T-helper 17 cell (primary cell): ENCODE measurements around the gene NUDT19. TPM values are rescaled to one million over a fixed set of nuclear protein-coding genes. Genes with fewer than 3 reads are reported as not detected.
"Not testable (repeated sequence)": the region's sequence is repeated elsewhere in the genome, so short reads cannot be mapped to it uniquely, and the experiment has no call there.

Experiments
- ATAC-seq: fragments of 150-1000 bp; cut with Tn5 transposase; 2 replicates; pipeline ENCODE4 v1.10.0; 2021; ENCODE audit warnings: mild to moderate bottlenecking, moderate library complexity
- DNase-seq, 3 donors: peaks; one replicate each; pipeline versions ENCODE4 v3.0.0 to v3.0.0-alpha.2; 2020 to 2021
- H3K9me3 ChIP-seq: one replicate; pipeline ENCODE4 v1.7.0; 2013; ENCODE audit warnings: low read length, mild to moderate bottlenecking; ENCODE audit not compliant: control insufficient read depth, poor library complexity, severe bottlenecking
- H3K27ac Mint-ChIP-seq: one replicate; pipeline ENCODE4 v1.8.0; 2022; ENCODE audit warnings: mild to moderate bottlenecking, moderate library complexity, mixed read lengths
- H3K27me3 Mint-ChIP-seq: one replicate; pipeline ENCODE4 v1.8.0; 2022; ENCODE audit warnings: mixed read lengths
- H3K36me3 Mint-ChIP-seq: one replicate; pipeline ENCODE4 v1.8.0; 2022; ENCODE audit warnings: low read depth, mixed read lengths
- H3K4me1 Mint-ChIP-seq: one replicate; pipeline ENCODE4 v1.8.0; 2022; ENCODE audit warnings: mild to moderate bottlenecking, mixed read lengths
- H3K4me3 Mint-ChIP-seq: one replicate; pipeline ENCODE4 v1.8.0; 2022; ENCODE audit warnings: mild to moderate bottlenecking, moderate library complexity, mixed read lengths
- total RNA-seq, 4 donors: library from RNA in 2 of 4; stranded (reverse) in 2 of 4; gene quantifications; one replicate each; pipeline ENCODE4 v1.2.3 and lab custom pipeline; 2022 to 2026

The NUDT19 gene
- total RNA-seq, 2 donors from 2014 or later = 10.2 to 10.5 TPM

GRCh38 chr19:32744555-32745325 is 53.1 kb downstream of the NUDT19 start:
- no peak for DNase-seq
- Mint-ChIP-seq H3K4me3 (no peak overlapping the region), H3K36me3 (no peaks in the 10 kb centered on the region), H3K27ac (no peak overlapping the region), H3K27me3 (no peaks in the 10 kb centered on the region), H3K4me1 (no peaks in the 10 kb centered on the region)
- no peak for ATAC-seq
- H3K9me3 ChIP-seq = no peaks in the 10 kb centered on the region

GRCh38 chr19:32745594-32746251 is 54.1 kb downstream of the NUDT19 start:
- ATAC-seq (peak; percentile 43), DNase-seq (peak in 2 of 3 donors; percentile 7 to 18)
- H3K27ac Mint-ChIP-seq, H3K36me3 Mint-ChIP-seq, H3K9me3 ChIP-seq, H3K27me3 Mint-ChIP-seq, H3K4me3 Mint-ChIP-seq, H3K4me1 Mint-ChIP-seq: not testable (repeated sequence)

GRCh38 chr19:32746631-32747196 is 55.1 kb downstream of the NUDT19 start:
- H3K36me3 Mint-ChIP-seq, H3K27ac Mint-ChIP-seq, H3K27me3 Mint-ChIP-seq, H3K4me3 Mint-ChIP-seq, H3K9me3 ChIP-seq, H3K4me1 Mint-ChIP-seq: not testable (repeated sequence)
- ATAC-seq = peak; percentile 85
- peak in 2 of 3 donors; percentile 9 to 33 for DNase-seq

- no peaks in the 10 kb centered on the region for H3K9me3 ChIP-seq
- no peak overlapping the region for H3K27ac Mint-ChIP-seq
- no peaks in the 10 kb centered on the region for H3K36me3 Mint-ChIP-seq
- H3K4me3 Mint-ChIP-seq = no peak overlapping the region
- no peaks in the 10 kb centered on the region for H3K4me1 Mint-ChIP-seq
- DNase-seq (no peak), ATAC-seq (no peak)
- no peaks in the 10 kb centered on the region for H3K27me3 Mint-ChIP-seq
Measured at GRCh38 chr19:32748497-32748896, 56.9 kb downstream of the NUDT19 start.

GRCh38 chr19:32748948-32749347 is 57.3 kb downstream of the NUDT19 start:
- H3K27ac Mint-ChIP-seq = no peak overlapping the region
- H3K4me3 Mint-ChIP-seq = no peak overlapping the region
- no peaks in the 10 kb centered on the region for H3K9me3 ChIP-seq
- H3K4me1 Mint-ChIP-seq = no peaks in the 10 kb centered on the region
- ATAC-seq = no peak
- no peaks in the 10 kb centered on the region for H3K36me3 Mint-ChIP-seq
- no peaks in the 10 kb centered on the region for H3K27me3 Mint-ChIP-seq
- DNase-seq = no peak

GRCh38 chr19:32749361-32749760 is 57.7 kb downstream of the NUDT19 start:
- Mint-ChIP-seq H3K36me3 (no peaks in the 10 kb centered on the region), H3K27me3 (no peaks in the 10 kb centered on the region), H3K27ac (no peak overlapping the region), H3K4me1 (no peaks in the 10 kb centered on the region), H3K4me3 (no peak overlapping the region)
- ATAC-seq = no peak
- no peaks in the 10 kb centered on the region for H3K9me3 ChIP-seq
- no peak for DNase-seq

GRCh38 chr19:32750441-32751055 is 58.9 kb downstream of the NUDT19 start:
- no peaks in the 10 kb centered on the region for H3K9me3 ChIP-seq
- Mint-ChIP-seq H3K4me1 (no peaks in the 10 kb centered on the region), H3K4me3 (no peak overlapping the region), H3K36me3 (peaks cover 3% of the 10 kb centered on the region), H3K27me3 (peaks cover 6% of the 10 kb centered on the region), H3K27ac (no peak overlapping the region)
- DNase-seq (no peak), ATAC-seq (no peak)

GRCh38 chr19:32751066-32751465 is 59.4 kb downstream of the NUDT19 start:
- H3K27me3 Mint-ChIP-seq = peaks cover 7% of the 10 kb centered on the region
- no peaks in the 10 kb centered on the region for H3K9me3 ChIP-seq
- DNase-seq (no peak), ATAC-seq (no peak)
- H3K4me1 Mint-ChIP-seq = no peaks in the 10 kb centered on the region
- no peak overlapping the region for H3K4me3 Mint-ChIP-seq
- peaks cover 3% of the 10 kb centered on the region for H3K36me3 Mint-ChIP-seq
- no peak overlapping the region for H3K27ac Mint-ChIP-seq

GRCh38 chr19:32757189-32757588 is 65.6 kb downstream of the NUDT19 start:
- H3K36me3 Mint-ChIP-seq = peaks cover 3% of the 10 kb centered on the region
- H3K4me1 Mint-ChIP-seq = no peaks in the 10 kb centered on the region
- no peak overlapping the region for H3K4me3 Mint-ChIP-seq
- peaks cover 14% of the 10 kb centered on the region for H3K27me3 Mint-ChIP-seq
- ATAC-seq (no peak), DNase-seq (no peak)
- H3K9me3 ChIP-seq = no peaks in the 10 kb centered on the region
- H3K27ac Mint-ChIP-seq = no peak overlapping the region

Other genes with a start within 250 kb of the NUDT19 start
- gene PDCD5, start 110.6 kb upstream of the NUDT19 start, total RNA-seq = 10 to 100 TPM; 28.4 to 34.5 TPM
- 10 to 100 TPM; 33.9 to 35.8 TPM for gene ANKRD27, start 16.6 kb upstream of the NUDT19 start, total RNA-seq
- under 1 TPM; 0.10 to 0.52 TPM for gene RGS9BP, start 16.0 kb upstream of the NUDT19 start, total RNA-seq
- gene TDRD12, start 27.9 kb downstream of the NUDT19 start, total RNA-seq = 1 to 10 TPM in 1 of 2 donors, under 1 TPM in 1; 0.55 to 4.1 TPM
- gene SLC7A9, start 177.9 kb downstream of the NUDT19 start, total RNA-seq = under 1 TPM in 1 of 2 donors, not detected in 1; 0.30 TPM